Astrocyte (in vitro differentiated cells and primary cell): ENCODE results near the gene ARSI.

Experiments
- EZH2 ChIP-seq: IDR thresholded peaks from 2 replicates; pipeline ENCODE4 v1.6.1; 2012; ENCODE audit warnings: mild to moderate bottlenecking, low read length, inconsistent platforms; ENCODE audit not compliant: insufficient read depth
- TF ChIP-seq, protein P1 (sequence below): IDR thresholded peaks from 2 replicates; pipeline ENCODE4 v1.5.1; 2011; ENCODE audit warnings: low read depth, mild to moderate bottlenecking, inconsistent platforms, low read length, moderate library complexity; ENCODE audit not compliant: insufficient read depth

DNA sequence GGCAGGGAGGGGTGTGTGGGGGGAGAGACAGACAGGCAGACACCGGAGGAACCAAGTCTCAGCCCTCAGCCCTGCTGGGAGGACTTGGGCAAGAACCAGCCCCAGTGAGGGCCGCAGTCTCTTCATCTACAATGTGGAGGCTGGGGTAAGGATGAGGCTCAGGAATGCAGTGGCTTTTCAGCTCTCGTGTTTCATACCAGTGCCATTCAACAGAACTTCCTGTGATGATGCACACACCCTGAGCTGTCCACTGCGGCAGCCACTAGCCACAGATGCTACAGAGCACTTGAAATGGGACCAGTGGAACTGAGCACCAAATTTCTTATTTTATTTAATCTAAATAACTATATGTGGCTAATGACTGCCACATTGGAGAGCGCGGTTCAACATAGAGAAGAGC is 23.8 kb downstream of the ARSI start:
- TF ChIP-seq, protein P1, sequence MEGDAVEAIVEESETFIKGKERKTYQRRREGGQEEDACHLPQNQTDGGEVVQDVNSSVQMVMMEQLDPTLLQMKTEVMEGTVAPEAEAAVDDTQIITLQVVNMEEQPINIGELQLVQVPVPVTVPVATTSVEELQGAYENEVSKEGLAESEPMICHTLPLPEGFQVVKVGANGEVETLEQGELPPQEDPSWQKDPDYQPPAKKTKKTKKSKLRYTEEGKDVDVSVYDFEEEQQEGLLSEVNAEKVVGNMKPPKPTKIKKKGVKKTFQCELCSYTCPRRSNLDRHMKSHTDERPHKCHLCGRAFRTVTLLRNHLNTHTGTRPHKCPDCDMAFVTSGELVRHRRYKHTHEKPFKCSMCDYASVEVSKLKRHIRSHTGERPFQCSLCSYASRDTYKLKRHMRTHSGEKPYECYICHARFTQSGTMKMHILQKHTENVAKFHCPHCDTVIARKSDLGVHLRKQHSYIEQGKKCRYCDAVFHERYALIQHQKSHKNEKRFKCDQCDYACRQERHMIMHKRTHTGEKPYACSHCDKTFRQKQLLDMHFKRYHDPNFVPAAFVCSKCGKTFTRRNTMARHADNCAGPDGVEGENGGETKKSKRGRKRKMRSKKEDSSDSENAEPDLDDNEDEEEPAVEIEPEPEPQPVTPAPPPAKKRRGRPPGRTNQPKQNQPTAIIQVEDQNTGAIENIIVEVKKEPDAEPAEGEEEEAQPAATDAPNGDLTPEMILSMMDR = no peak
- TF ChIP-seq EZH2 = no peak
